Kidney epithelial cell (primary cell): ENCODE results near the gene FOXJ3. TPM values are rescaled to one million over a fixed set of nuclear protein-coding genes. Genes with fewer than 3 reads are reported as not detected.

Experiments used
- DNase-seq: peaks from one replicate; pipeline ENCODE4 v3.0.0-alpha.2; 2010; ENCODE audit warnings: low read depth
- H3K27me3 ChIP-seq: 2 replicates; pipeline ENCODE4 v1.6.0; 2011; ENCODE audit warnings: low read length; ENCODE audit not compliant: control insufficient read depth, insufficient read depth
- H3K36me3 ChIP-seq: 2 replicates; pipeline ENCODE4 v1.5.1; 2011; ENCODE audit warnings: low read length; ENCODE audit not compliant: control insufficient read depth, insufficient read depth
- H3K4me3 ChIP-seq: 2 replicates; pipeline ENCODE4 v1.5.1; 2011; ENCODE audit warnings: low read depth, mild to moderate bottlenecking, control low read depth, low read length
- CTCF ChIP-seq: IDR thresholded peaks from 2 replicates; pipeline ENCODE4 v1.5.1; 2011; ENCODE audit warnings: mild to moderate bottlenecking, moderate library complexity, low read length, control low read depth, inconsistent platforms; ENCODE audit not compliant: insufficient read depth, poor library complexity, severe bottlenecking
- total RNA-seq: library from RNA; depleted of rRNA; stranded (reverse); fragments of >200 nt; gene quantifications from 2 replicates; pipeline ENCODE4 v1.2.3, GENCODE V29; 2015

FOXJ3 gene
- total RNA-seq, 1 donor from 2014 or later = 28.6 TPM

- TF ChIP-seq CTCF = no peak
Observed at GRCh38 chr1:42333662-42334239, 1.3 kb downstream of the FOXJ3 start.

GRCh38 chr1:42332877-42333276 lies 2.2 kb downstream of the FOXJ3 start:
- no peak for DNase-seq
- Histone ChIP-seq H3K27me3 (no peaks in the 10 kb centered on the region), H3K36me3 (no peaks in the 10 kb centered on the region), H3K4me3 (no peak overlapping the region)
- no peak for TF ChIP-seq CTCF

More at GRCh38 chr1:42333662-42334239, 1.3 kb downstream of the FOXJ3 start:
- Histone ChIP-seq H3K36me3 (no peaks in the 10 kb centered on the region), H3K4me3 (peak overlapping the region; percentile 59), H3K27me3 (no peaks in the 10 kb centered on the region)
- no peak for DNase-seq

- no peaks in the 10 kb centered on the region for H3K36me3 ChIP-seq
- H3K4me3 ChIP-seq = no peak overlapping the region
- no peak for DNase-seq
- H3K27me3 ChIP-seq = no peaks in the 10 kb centered on the region
- no peak for TF ChIP-seq CTCF
Observed at GRCh38 chr1:42330215-42330614, 4.8 kb downstream of the FOXJ3 start.

GRCh38 chr1:42328916-42329496 lies 6.0 kb downstream of the FOXJ3 start:
- H3K36me3 ChIP-seq = no peaks in the 10 kb centered on the region
- no peak for TF ChIP-seq CTCF
- no peak overlapping the region for H3K4me3 ChIP-seq
- DNase-seq = no peak
- no peaks in the 10 kb centered on the region for H3K27me3 ChIP-seq

GRCh38 chr1:42328047-42328625 lies 6.9 kb downstream of the FOXJ3 start:
- H3K4me3 ChIP-seq = no peak overlapping the region
- DNase-seq = no peak
- TF ChIP-seq CTCF = no peak
- H3K36me3 ChIP-seq = no peaks in the 10 kb centered on the region
- H3K27me3 ChIP-seq = no peaks in the 10 kb centered on the region

- TF ChIP-seq CTCF = no peak
- Histone ChIP-seq H3K27me3 (no peaks in the 10 kb centered on the region), H3K4me3 (no peak overlapping the region), H3K36me3 (no peaks in the 10 kb centered on the region)
- DNase-seq = no peak
Observed at GRCh38 chr1:42325014-42325402, 10.0 kb downstream of the FOXJ3 start.
